H9 (cell line): ENCODE measurements around the gene HES3. TPM values are rescaled to one million over a fixed set of nuclear protein-coding genes. Genes with fewer than 3 reads are reported as not detected.

Source experiments
- DNase-seq: peaks from one replicate; pipeline ENCODE4 v3.0.0-alpha.2; 2017
- H2AFZ ChIP-seq: one replicate; pipeline ENCODE4 v1.6.1; 2013; ENCODE audit warnings: mild to moderate bottlenecking, low read length, control low read depth, moderate library complexity
- H2AK5ac ChIP-seq: 2 replicates; pipeline ENCODE4 v1.6.1; 2013; ENCODE audit warnings: low read length, control low read depth, mixed read lengths; ENCODE audit not compliant: insufficient read length
- H2BK120ac ChIP-seq: one replicate; pipeline ENCODE4 v1.6.1; 2013; ENCODE audit warnings: low read depth, mild to moderate bottlenecking, low read length, control low read depth, inconsistent platforms; ENCODE audit not compliant: poor library complexity, severe bottlenecking
- H2BK12ac ChIP-seq: 2 replicates; pipeline ENCODE4 v1.6.1; 2013; ENCODE audit warnings: low read length, control low read depth, mixed read lengths, low read depth; ENCODE audit not compliant: insufficient read length
- H2BK15ac ChIP-seq: 2 replicates; pipeline ENCODE4 v1.6.1; 2013; ENCODE audit warnings: low read depth, low read length, control low read depth
- H2BK20ac ChIP-seq: one replicate; pipeline ENCODE4 v1.6.1; 2013; ENCODE audit warnings: low read depth, mild to moderate bottlenecking, low read length, control low read depth, inconsistent platforms; ENCODE audit not compliant: poor library complexity, severe bottlenecking
- H2BK5ac ChIP-seq: 2 replicates; pipeline ENCODE4 v1.6.1; 2013; ENCODE audit warnings: low read length, control low read depth, mixed read lengths; ENCODE audit not compliant: insufficient read length
- H3K14ac ChIP-seq: 2 replicates; pipeline ENCODE4 v1.6.1; 2013; ENCODE audit warnings: low read length, control low read depth; ENCODE audit not compliant: insufficient read depth
- H3K18ac ChIP-seq: 2 replicates; pipeline ENCODE4 v1.6.1; 2013; ENCODE audit warnings: low read depth, mild to moderate bottlenecking, mixed read lengths, low read length, control low read depth; ENCODE audit not compliant: insufficient read length
- H3K23ac ChIP-seq: 2 replicates; pipeline ENCODE4 v1.6.1; 2013; ENCODE audit warnings: low read length, control low read depth, mixed read lengths, low read depth; ENCODE audit not compliant: insufficient read length
- H3K23me2 ChIP-seq: 2 replicates; pipeline ENCODE4 v1.6.1; 2013; ENCODE audit warnings: low read depth, mild to moderate bottlenecking, mixed read lengths, low read length, control low read depth; ENCODE audit not compliant: insufficient read length, poor library complexity, severe bottlenecking
- H3K27ac ChIP-seq: 2 replicates; pipeline ENCODE4 v1.5.1; 2013; ENCODE audit warnings: low read length, control low read depth, mixed read lengths, low read depth; ENCODE audit not compliant: insufficient read length
- H3K27me3 ChIP-seq: 2 replicates; pipeline ENCODE4 v1.6.1; 2013; ENCODE audit warnings: low read length, control low read depth, inconsistent platforms; ENCODE audit not compliant: insufficient read depth
- H3K4ac ChIP-seq: 2 replicates; pipeline ENCODE4 v1.6.1; 2013; ENCODE audit warnings: low read depth, mild to moderate bottlenecking, control low read depth, inconsistent platforms, low read length, moderate library complexity
- H3K4me1 ChIP-seq: 2 replicates; pipeline ENCODE4 v1.6.1; 2013; ENCODE audit warnings: low read length, control low read depth, inconsistent platforms; ENCODE audit not compliant: insufficient read depth
- H3K4me2 ChIP-seq: 2 replicates; pipeline ENCODE4 v1.6.1; 2013; ENCODE audit warnings: low read length, control low read depth, mixed read lengths; ENCODE audit not compliant: insufficient read length, insufficient read depth
- H3K56ac ChIP-seq: 2 replicates; pipeline ENCODE4 v1.6.1; 2013; ENCODE audit warnings: low read depth, mild to moderate bottlenecking, mixed read lengths, low read length, control low read depth; ENCODE audit not compliant: insufficient read length
- H3K79me1 ChIP-seq: 2 replicates; pipeline ENCODE4 v1.6.1; 2013; ENCODE audit warnings: low read depth, mild to moderate bottlenecking, moderate library complexity, low read length, control low read depth, inconsistent platforms; ENCODE audit not compliant: insufficient read depth, poor library complexity, severe bottlenecking
- H3K79me2 ChIP-seq: 2 replicates; pipeline ENCODE4 v1.6.1; 2013; ENCODE audit warnings: low read length, control low read depth, inconsistent platforms; ENCODE audit not compliant: insufficient read depth
- H3K9ac ChIP-seq: 2 replicates; pipeline ENCODE4 v1.6.1; 2013; ENCODE audit warnings: low read length, control low read depth, mixed read lengths; ENCODE audit not compliant: insufficient read length; ENCODE audit errors: extremely low read depth
- H3K9me3 ChIP-seq: one replicate; pipeline ENCODE4 v1.6.1; 2013; ENCODE audit warnings: low read depth, low read length, inconsistent platforms; ENCODE audit not compliant: control insufficient read depth
- H3T11ph ChIP-seq: one replicate; pipeline ENCODE4 v1.6.1; 2013; ENCODE audit warnings: mild to moderate bottlenecking, low read length, control low read depth, inconsistent platforms
- H4K20me1 ChIP-seq: one replicate; pipeline ENCODE4 v1.6.1; 2013; ENCODE audit not compliant: control insufficient read depth, insufficient read length, insufficient read depth
- H4K5ac ChIP-seq: 2 replicates; pipeline ENCODE4 v1.6.1; 2013; ENCODE audit warnings: low read depth, mild to moderate bottlenecking, mixed read lengths, low read length, control low read depth; ENCODE audit not compliant: insufficient read length
- H4K8ac ChIP-seq: replicated peaks from 2 replicates; pipeline ENCODE4 v1.6.1; 2013; ENCODE audit warnings: low read length, control low read depth, mixed read lengths, low read depth; ENCODE audit not compliant: insufficient read length
- H4K91ac ChIP-seq: 2 replicates; pipeline ENCODE4 v1.6.1; 2013; ENCODE audit warnings: low read depth, mild to moderate bottlenecking, moderate library complexity, mixed read lengths, low read length, control low read depth; ENCODE audit not compliant: insufficient read length
- H3K27ac Mint-ChIP-seq, 3 experiments: 2 replicates in 2 of 3; 3 replicates in 1 of 3; pipeline ENCODE4 v1.8.0; 2020 to 2021; ENCODE audit warnings: mixed read lengths in 3 of 3, mild to moderate bottlenecking in 1 of 3, moderate library complexity in 1 of 3
- H3K27me3 Mint-ChIP-seq: 2 replicates; pipeline ENCODE4 v1.8.0; 2021; ENCODE audit warnings: low read depth, mild to moderate bottlenecking, moderate library complexity, mixed read lengths
- H3K36me3 Mint-ChIP-seq, 3 experiments: 2 replicates in 2 of 3; 3 replicates in 1 of 3; pipeline ENCODE4 v1.8.0; 2020 to 2021; ENCODE audit warnings: low read depth in 3 of 3, mixed read lengths in 3 of 3; ENCODE audit not compliant: insufficient read depth in 1 of 3
- H3K4me1 Mint-ChIP-seq, 2 experiments: 2 replicates each; pipeline ENCODE4 v1.8.0; 2020; ENCODE audit warnings: mixed read lengths in 2 of 2
- H3K4me3 Mint-ChIP-seq, 2 experiments: 2 replicates in 1 of 2; 3 replicates in 1 of 2; pipeline ENCODE4 v1.8.0; 2020 to 2021; ENCODE audit warnings: mild to moderate bottlenecking in 2 of 2, mixed read lengths in 2 of 2, moderate library complexity in 1 of 2
- H3K9me3 Mint-ChIP-seq, 2 experiments: 2 replicates in 1 of 2; 3 replicates in 1 of 2; pipeline ENCODE4 v1.8.0; 2020; ENCODE audit warnings: mild to moderate bottlenecking in 2 of 2, mixed read lengths in 2 of 2, moderate library complexity in 1 of 2
- CTCF ChIP-seq: fragments of 200-600 bp; sonication (generic); conservative IDR thresholded peaks from 3 replicates; pipeline ENCODE4 v1.8.0; 2021; ENCODE audit warnings: antibody characterized with exemption, mild to moderate bottlenecking
- WGBS: extraction: QIAGEN DNeasy Blood & Tissue Kit; methylation state at CpG from one replicate; pipeline ENCODE4 v1.1.7; 2013; ENCODE audit warnings: missing lambda C conversion rate, low lambda C conversion rate, mixed read lengths; ENCODE audit not compliant: insufficient read length; ENCODE audit errors: extremely low coverage; 5-methylcytosine and 5-hydroxymethylcytosine counted together
- total RNA-seq: library from RNA; stranded (reverse); gene quantifications from 2 replicates; pipeline ENCODE4 v1.2.1, GENCODE V29; 2021

The HES3 gene
- total RNA-seq, 1 experiment from 2014 or later, result 89.9 TPM

DNA sequence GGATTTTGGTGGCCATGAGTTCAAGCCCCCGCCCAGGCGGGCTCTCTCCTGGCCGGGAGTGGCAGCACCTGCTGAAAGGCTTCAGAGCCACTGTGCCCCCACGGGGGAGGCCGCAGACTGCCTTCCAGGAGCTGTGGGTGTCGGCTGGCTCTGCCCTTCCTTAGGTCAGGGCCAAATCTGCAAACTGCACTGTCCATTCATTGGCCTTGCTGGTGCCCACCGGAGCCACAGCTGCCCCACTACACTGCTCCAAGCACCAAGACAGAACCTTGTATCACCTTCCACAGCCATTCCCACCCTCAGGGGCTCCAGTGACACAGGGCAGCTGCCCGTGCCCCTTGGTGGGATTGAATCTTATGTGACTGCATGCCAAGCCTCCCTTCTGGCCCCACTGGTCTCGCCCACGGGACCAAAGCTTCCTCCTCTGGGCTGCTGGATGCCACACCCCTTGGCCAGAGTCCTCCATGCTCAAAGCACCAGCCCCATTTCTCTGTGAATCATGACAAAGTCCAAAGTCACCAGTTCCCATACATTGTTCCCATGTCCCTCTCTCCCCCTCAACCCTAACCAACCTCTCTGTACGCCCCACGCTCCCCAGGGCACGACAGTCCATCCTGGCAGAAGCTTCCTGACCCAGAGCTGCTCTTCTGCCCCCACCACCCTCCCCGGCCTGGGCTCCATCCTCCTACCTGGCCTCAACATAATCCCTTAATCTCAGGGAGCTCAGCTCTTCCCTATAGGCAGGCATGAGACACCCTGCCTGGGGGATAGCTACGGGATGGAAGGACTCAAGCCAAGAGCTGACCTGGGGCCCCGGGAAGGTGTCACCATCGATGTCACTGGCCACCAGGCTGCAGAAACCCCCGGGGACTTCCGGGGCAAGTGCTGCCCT, 37.8 kb downstream of the HES3 start:
- no peak overlapping the region for H3K4ac ChIP-seq
- H4K8ac ChIP-seq, result no peak overlapping the region
- H3K4me1 ChIP-seq, result no peaks in the 10 kb centered on the region
- H3K4me2 ChIP-seq, result no peak overlapping the region
- H3K79me2 ChIP-seq, result no peaks in the 10 kb centered on the region
- H3K9me3 ChIP-seq, result no peaks in the 10 kb centered on the region
- no peak overlapping the region for H2AK5ac ChIP-seq
- no peaks in the 10 kb centered on the region for H3K23me2 ChIP-seq
- no peak overlapping the region for H2BK120ac ChIP-seq
- no peak overlapping the region for H4K5ac ChIP-seq
- Mint-ChIP-seq H3K4me3 (no peak overlapping the region; a peak in 1 of 5 replicates), H3K4me1 (peaks cover 4 to 18% of the 10 kb centered on the region in 2 experiments; a peak in 2 of 4 replicates), H3K36me3 (peaks cover 5 to 10% (median 7%) of the 10 kb centered on the region in 3 experiments; a peak in 4 of 7 replicates), H3K9me3 (no peaks in the 10 kb centered on the region), H3K27ac (peak overlapping the region in 1 of 3 experiments; percentile 75; a peak in 1 of 7 replicates), H3K27me3 (no peaks in the 10 kb centered on the region)
- WGBS, result no CpG with 5 or more reads among the region's 19 CpGs
- H2BK5ac ChIP-seq, result no peak overlapping the region
- no peak for DNase-seq
- H3K79me1 ChIP-seq, result no peaks in the 10 kb centered on the region
- TF ChIP-seq CTCF, result no peak
- no peak overlapping the region for H2AFZ ChIP-seq
- H3K27ac ChIP-seq, result no peak overlapping the region
- no peak overlapping the region for H2BK20ac ChIP-seq
- no peak overlapping the region for H2BK15ac ChIP-seq
- H4K91ac ChIP-seq, result no peak overlapping the region
- no peaks in the 10 kb centered on the region for H3K27me3 ChIP-seq
- no peak overlapping the region for H2BK12ac ChIP-seq
- no peak overlapping the region for H3T11ph ChIP-seq
- H3K9ac ChIP-seq, result no peak overlapping the region
- no peak overlapping the region for H3K56ac ChIP-seq
- no peak overlapping the region for H3K18ac ChIP-seq
- H3K14ac ChIP-seq, result no peak overlapping the region
- H4K20me1 ChIP-seq, result peaks cover 3% of the 10 kb centered on the region
- no peak overlapping the region for H3K23ac ChIP-seq
